HG03175 (cell line): Measurements from ENCODE around the gene MRLN.

Source experiments
- ATAC-seq: cut with Tn5 transposase; IDR thresholded peaks from one replicate; pipeline ENCODE4 v1.9.1; 2021; ENCODE audit warnings: mild to moderate bottlenecking, moderate library complexity; ENCODE audit not compliant: unreplicated experiment

Gene MRLN

GRCh38 chr10:59706851-59707797 is 46.1 kb downstream of the MRLN start:
- ATAC-seq: no peak

GRCh38 chr10:59705931-59706330 is 47.3 kb downstream of the MRLN start:
- ATAC-seq: no peak

DNA sequence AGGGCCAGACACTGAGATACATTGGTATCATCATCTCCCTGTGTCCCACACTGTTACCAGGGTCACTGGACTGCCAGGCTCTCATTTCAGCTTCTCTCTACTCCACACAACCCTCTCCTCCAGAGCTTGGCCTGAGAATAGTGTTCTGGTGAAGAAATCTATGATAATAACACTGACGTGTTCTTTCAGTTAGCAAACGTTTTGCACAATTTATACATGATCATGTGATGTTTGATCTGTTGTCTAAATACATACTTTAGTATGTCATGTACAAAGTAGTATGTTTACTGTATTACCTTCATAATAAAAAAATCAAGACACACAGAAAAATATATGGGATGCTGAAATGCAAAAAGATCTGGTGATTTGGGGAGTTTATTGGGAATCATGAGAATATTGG is 48.6 kb downstream of the MRLN start:
- ATAC-seq: no peak

GRCh38 chr10:59702347-59702746 is 50.9 kb downstream of the MRLN start:
- ATAC-seq: no peak

GRCh38 chr10:59700709-59701108 is 52.5 kb downstream of the MRLN start:
- no peak for ATAC-seq

DNA sequence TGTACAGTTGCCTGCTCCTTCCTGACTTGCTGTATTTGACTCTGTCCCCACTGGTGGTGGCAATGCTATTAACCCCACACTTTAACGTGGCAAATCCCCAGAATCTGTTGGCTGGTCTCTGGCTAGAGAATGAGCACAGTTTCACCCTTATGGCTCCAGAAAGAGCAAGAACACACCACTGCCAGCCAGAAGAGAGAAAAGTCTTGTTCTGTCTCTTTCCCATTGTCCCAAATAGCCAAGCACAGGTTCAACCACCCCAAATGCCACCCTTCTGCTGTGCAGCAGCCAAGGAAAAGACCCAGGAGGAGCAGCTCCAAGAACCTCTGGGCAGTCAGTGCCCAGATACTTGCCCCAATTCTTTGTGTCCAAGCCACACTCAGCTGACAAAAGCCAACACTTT is 54.9 kb downstream of the MRLN start:
- ATAC-seq: no peak

- no peak for ATAC-seq
These were observed 57.6 kb downstream of the MRLN start for GRCh38 chr10:59695637-59696036.

- ATAC-seq: no peak
These were observed 58.3 kb downstream of the MRLN start for GRCh38 chr10:59694936-59695335.

- ATAC-seq: no peak
These were observed 61.1 kb downstream of the MRLN start for GRCh38 chr10:59692113-59692512.

DNA sequence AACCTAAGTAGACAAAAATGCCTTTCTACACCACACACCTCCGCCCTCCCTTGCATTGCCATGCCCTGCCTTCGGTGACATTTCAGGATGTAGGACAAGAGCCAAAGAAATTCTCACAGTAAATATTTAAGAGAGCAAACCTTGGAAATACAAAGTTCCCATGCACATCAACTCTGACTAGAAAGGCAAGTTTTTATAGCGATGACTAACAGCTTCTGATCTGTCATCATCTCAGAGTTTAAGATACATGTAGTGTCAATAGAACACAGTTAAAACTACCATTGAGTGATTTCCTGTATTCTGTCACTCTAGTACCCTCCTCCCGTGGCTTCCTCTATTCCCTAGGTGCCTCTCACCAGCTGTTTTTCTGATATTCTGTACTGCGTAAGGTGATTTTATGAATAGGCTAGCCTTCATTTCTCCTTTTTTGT is 64.3 kb downstream of the MRLN start:
- no peak for ATAC-seq

DNA sequence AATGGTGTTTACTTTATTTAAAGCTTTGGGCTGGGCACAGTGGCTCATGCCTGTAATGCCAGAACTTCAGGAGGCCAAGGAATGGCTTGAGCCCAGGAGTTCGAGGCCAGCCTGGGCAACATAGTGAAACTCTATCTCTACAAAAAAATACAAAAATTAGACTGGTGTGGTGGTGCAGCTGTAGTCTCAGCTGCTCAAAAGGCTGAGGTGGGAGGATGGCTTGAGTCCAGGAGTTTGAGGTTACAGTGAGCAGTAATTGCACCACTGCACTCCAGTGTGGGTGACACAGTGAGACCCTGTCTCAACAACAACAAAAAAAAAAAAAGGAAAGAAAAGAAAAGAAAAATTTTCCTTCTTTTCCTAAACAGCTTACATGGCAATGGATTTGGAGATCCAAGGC is 65.6 kb downstream of the MRLN start:
- ATAC-seq: no peak
